DLD1 (cell line): ENCODE data around the gene MAP2.
"Not testable (repeated sequence)": the region's sequence is repeated elsewhere in the genome, so short reads cannot be mapped to it uniquely, and the experiment has no call there.

ENCODE experiments used
- in situ Hi-C: cut with HindIII; loops from 2 replicates; pipeline ENCODE4 v1.10.0; 2017; ENCODE audit warnings: low sequenced_read_pairs

MAP2 gene

GRCh38 chr2:209584472-209584871 lies 160.6 kb downstream of the MAP2 start:
- in situ Hi-C loops, result no loop called here

GRCh38 chr2:209584915-209585314 lies 161.1 kb downstream of the MAP2 start:
- in situ Hi-C loops, result no loop called here

DNA sequence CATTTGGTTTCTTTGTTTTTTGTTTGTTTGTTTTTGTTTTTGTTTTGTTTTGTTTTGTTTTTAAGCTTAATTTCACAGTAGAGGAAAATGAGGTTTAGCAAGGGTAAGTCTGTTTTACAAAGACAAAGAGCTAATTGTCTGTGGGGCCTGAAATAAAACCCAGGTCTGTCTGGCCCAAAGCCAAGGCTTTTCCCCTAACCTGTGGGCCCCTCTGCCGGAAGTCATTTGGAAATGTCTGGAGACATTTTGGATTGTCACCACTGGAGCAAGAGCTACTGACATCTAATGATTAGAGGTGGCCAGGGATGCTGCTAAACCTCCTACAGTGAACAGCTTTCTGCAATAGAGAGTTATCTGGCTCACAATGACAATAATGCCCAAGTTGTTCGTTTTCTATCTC lies 167.2 kb downstream of the MAP2 start:
- in situ Hi-C loops, result no loop called here

DNA sequence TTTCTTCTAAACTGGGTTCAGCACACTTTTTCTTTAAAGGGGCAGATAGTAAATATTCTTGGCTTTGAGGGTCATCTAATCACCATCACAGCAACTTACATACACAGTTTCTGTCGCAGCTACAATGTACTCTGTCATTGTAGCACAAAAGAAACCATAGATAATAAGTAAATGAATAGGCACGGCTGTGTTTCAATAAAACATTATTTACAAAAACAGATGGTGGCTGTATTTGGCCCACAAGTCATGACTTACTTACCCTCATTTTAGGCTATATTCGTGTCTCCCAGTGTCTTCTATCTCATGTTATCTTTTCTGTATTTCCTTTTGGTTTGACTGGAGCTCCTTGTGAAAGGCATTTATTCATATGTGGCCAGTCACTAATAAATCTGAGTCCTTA lies 168.3 kb downstream of the MAP2 start:
- in situ Hi-C loops, result no loop called here

DNA sequence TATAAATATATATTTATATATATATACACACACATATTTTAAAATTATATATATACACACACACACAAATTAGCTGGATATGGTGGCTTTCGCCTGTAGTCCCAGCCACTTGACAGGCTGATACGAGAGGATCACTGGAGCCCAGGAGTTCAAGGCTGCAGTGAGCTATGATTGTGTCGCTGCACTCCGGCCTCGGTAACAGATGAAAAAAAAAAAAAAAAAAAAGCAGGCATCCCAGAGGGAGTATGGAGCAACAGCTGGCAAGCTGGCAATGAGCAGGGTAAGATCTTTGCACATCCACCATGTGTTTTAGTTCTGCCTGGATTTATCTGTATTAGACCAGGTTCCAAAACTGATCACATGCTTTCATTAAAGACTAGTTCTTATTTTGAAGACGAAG lies 170.1 kb downstream of the MAP2 start:
- in situ Hi-C loops, result no loop called here

GRCh38 chr2:209596262-209596661 lies 172.4 kb downstream of the MAP2 start:
- in situ Hi-C loops, result no loop called here

DNA sequence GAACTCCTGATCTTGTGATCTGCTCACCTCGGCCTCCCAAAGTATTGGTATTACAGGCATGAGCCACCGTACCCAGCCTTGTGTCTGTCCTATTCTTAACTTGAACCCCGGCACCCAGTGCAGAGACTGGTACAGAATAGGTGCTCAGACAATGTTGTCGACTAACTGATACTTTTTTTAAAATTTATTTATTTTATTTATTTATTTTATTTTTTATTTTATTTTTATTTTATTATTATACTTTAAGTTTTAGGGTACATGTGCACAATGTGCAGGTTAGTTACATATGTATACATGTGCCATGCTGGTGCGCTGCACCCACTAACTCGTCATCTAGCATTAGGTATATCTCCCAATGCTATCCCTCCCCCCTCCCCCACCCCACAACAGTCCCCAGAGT lies 174.4 kb downstream of the MAP2 start:
- in situ Hi-C loops, result not testable (repeated sequence)

- in situ Hi-C loops, result no loop called here
Measured at GRCh38 chr2:209600341-209601171, 176.7 kb downstream of the MAP2 start.

- in situ Hi-C loops, result no loop called here
Measured at GRCh38 chr2:209601497-209601896, 177.7 kb downstream of the MAP2 start.

GRCh38 chr2:209602259-209602658 lies 178.4 kb downstream of the MAP2 start:
- in situ Hi-C loops, result no loop called here

DNA sequence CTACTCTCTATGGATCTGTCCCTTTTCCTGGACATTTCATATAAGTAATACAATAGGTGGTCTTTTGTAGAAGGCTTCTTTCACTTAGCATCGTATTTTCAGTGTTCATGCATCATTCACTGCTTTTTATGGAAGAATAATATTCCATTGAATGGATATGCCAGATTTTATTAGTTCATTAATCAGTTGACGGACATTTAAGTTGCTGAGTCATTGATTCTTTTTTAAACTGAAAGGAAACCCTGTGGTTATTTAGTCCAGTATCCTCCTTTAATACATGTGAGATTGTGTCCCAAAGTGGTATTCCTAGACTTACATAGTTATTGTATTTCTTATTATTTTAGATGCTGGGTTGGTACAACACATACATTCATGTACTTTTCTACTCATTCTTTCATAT lies 185.7 kb downstream of the MAP2 start:
- in situ Hi-C loops, result no loop called here

DNA sequence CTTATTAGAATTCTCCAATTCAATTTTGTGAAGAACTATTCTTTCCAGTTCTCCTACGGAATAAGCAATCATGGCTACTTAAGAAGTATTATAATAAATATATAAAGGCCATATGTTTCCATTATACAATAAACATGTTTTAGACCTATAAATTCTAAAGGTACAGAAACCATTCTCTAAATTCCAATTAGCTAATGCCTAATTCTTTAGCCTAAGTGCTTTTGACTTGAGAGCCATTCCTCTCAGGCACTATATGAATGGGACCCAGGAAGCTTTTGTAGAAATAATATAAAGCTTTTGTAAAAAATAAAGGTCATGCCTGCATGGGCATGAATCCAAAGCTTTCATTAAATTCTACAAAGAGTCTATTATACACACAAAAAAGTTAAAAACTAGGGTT lies 186.8 kb downstream of the MAP2 start:
- in situ Hi-C loops, result no loop called here

DNA sequence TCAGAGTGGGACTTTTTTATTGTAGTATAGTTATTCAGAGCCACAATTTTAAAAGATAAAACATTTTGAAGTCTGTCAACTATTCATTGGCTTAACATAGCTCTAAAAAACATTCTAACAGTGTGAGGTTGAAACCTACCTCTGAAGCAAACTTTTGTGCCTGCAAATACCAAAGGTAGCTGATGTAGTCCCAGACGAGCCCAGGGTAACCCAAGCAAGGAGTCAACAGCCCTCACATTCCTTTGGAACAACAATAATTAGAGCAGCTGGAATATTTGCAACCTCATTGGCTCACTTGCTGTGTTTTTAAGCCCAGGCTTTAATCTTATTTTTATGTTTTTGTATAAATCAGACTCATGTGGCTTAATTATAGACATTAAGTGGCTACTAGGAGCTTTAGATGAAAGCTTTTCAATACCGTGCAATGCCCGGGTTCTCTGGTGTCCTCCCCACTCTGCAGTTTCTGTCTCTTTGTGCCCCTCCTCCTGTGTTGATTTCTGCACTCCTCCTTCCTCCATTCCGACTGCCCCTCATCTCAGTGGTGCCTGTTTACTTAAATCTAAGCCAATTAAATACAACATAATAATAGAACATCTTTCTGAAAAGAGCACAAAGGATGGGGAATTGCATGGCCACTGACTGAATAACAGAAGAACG lies 189.9 kb downstream of the MAP2 start:
- in situ Hi-C loops, result no loop called here

DNA sequence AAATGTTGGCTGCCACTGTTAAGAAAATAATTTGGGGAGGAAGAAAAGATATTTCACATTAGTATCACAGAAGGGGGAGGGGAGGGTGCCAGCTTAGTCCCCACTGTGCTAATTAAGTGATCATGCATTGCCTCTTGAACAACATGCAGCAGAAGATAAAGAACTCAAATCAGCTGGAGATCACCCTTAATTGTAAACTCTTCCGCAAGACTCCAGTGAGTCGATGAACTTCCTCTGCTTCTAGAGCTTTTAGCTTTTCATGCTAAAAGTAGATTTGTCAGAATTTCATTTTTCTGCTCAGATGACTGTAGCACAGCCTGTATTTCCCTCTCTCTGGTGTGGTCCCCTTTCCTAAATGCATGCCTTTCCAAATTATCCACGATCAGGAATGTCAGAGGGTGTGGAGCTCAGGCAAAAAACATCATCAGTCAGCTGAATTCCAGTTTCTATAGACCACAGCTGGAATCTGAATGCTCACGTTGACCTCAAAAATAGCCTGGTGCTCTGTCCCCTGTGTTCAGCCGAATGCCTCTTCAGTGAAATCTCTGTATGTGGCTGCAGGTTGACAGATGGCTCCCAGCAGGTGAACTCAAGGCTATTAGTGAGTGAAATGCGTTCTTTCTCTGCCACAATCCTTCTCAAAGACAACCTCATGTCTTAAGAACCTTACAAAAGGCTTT lies 191.0 kb downstream of the MAP2 start:
- in situ Hi-C loops, result no loop called here

GRCh38 chr2:209619782-209620181 lies 195.9 kb downstream of the MAP2 start:
- in situ Hi-C loops, result no loop called here

DNA sequence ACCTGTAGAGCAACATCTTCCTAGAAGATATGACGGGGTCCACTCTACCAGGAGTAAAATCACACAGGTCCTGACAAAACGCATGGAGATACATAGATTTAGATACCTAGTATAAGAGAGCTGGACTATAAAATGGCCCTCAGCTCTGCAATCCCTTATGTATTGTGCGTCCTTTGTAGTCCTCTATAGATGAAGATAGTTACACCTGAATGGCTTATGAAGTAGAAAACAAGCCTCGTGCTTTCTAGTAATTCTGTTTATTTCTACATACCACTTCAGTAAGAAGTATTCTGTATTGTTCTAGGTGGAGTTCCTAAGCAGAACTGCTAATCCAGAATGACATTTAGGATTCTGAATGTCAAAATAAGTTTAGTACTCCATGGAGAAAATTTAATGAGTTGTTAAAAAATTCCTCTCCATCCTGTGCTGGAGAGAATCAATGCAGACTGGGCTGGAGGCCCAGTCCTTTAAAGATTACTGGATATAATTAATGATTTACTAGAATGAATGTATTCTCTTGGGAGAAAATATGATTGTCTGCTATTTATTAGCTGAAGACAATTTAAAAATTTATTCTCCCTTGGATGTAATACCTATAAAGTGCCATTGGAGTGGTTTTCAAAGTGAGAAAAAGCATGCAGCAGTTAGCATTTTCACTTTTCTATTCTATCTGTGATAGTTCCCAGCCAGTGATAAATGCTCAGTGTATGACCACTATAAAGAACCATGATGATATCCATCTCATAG lies 200.5 kb downstream of the MAP2 start:
- in situ Hi-C loops, result no loop called here

- in situ Hi-C loops, result no loop called here
Measured at GRCh38 chr2:209629597-209629996, 205.8 kb downstream of the MAP2 start.

GRCh38 chr2:209633911-209634310 lies 210.1 kb downstream of the MAP2 start:
- in situ Hi-C loops, result no loop called here

GRCh38 chr2:209636076-209636475 lies 212.2 kb downstream of the MAP2 start:
- in situ Hi-C loops, result no loop called here

DNA sequence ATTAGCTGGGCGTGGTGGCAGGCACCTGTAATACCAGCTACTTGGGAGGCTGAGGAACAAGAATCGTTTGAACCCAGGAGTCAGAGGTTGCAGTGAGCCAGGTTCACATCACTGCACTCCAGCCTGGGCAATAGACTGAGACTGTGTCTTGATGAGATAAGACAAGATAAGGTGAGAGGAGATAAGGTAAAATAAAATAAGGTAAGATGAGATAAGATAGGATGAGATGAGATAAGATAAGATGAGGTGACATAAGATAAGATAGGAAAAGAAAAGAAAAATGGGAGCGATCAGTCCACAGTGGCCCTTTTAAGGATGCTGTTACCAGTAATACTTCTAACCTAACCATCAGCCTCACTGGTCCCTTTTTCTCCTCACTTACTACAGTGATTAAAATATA lies 213.4 kb downstream of the MAP2 start:
- in situ Hi-C loops, result no loop called here

GRCh38 chr2:209638346-209638745 lies 214.5 kb downstream of the MAP2 start:
- in situ Hi-C loops, result no loop called here
